ENCODE measurements around the gene WHRN. TPM values are rescaled to one million over a fixed set of nuclear protein-coding genes. Genes with fewer than 3 reads are reported as not detected.

The WHRN gene
- polyA plus RNA-seq, 1 donor from 2014 or later: 2.5 TPM

DNA sequence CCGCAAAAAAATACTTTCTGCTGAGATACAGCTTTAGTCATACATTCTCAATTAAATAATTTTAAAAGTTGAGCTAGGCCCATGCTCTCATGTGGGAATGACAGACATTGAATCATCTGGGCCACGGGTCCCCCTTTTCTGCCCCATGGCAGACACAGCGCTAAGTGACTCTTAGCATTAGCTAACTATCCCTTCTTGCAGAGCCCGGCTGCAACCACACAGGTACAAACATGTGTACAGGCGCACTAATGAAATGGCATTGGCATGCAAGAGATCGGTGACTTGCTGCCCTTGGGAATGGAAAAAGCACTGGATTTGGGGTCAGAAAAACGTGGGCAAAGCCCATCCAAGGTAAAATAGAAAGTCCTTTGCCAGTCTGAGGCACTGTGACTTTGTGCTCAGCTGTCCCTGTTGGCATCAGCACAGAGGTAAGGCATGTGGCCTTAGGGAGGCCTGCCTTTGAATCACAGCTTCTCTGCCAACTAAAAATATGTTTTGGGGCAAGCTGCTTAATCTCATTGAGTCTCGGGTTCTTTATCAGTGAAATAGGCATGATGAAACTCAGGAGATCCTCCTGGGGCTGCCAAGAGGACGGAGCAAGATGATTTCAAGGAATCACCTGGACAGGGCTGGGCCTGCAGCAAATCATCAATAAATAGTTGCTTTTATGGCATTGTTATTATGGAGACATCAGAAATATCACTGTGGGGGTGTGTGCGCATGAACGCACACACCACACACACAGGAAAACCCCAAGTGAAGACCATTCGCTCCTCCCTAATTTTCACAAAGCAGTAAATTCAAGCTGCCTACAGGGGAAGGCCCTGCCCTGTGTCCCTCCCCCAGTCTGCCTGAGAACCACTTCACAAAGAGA, 54.2 kb downstream of the WHRN start:
- no peak for TF ChIP-seq TAF1 (IDR thresholded peaks at IDR 0.05; ENCODE audit: low read depth)
- TF ChIP-seq RAD21 (conservative IDR thresholded peaks at IDR 0.05): no peak
- no peak for TF ChIP-seq SMC3 (conservative IDR thresholded peaks at IDR 0.05; ENCODE audit: poor library complexity)
- no peak for TF ChIP-seq MXI1 (conservative IDR thresholded peaks at IDR 0.05; ENCODE audit: poor library complexity, severe bottlenecking)
- no peak for TF ChIP-seq POLR2AphosphoS5 (IDR thresholded peaks at IDR 0.05)
- no peak for TF ChIP-seq REST (IDR thresholded peaks at IDR 0.05; ENCODE audit: borderline replicate concordance)
- TF ChIP-seq, protein P1, sequence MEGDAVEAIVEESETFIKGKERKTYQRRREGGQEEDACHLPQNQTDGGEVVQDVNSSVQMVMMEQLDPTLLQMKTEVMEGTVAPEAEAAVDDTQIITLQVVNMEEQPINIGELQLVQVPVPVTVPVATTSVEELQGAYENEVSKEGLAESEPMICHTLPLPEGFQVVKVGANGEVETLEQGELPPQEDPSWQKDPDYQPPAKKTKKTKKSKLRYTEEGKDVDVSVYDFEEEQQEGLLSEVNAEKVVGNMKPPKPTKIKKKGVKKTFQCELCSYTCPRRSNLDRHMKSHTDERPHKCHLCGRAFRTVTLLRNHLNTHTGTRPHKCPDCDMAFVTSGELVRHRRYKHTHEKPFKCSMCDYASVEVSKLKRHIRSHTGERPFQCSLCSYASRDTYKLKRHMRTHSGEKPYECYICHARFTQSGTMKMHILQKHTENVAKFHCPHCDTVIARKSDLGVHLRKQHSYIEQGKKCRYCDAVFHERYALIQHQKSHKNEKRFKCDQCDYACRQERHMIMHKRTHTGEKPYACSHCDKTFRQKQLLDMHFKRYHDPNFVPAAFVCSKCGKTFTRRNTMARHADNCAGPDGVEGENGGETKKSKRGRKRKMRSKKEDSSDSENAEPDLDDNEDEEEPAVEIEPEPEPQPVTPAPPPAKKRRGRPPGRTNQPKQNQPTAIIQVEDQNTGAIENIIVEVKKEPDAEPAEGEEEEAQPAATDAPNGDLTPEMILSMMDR (IDR thresholded peaks at IDR 0.05; ENCODE audit: poor library complexity, severe bottlenecking): no peak
- TF ChIP-seq EZH2 (IDR thresholded peaks at IDR 0.05; ENCODE audit: borderline replicate concordance, insufficient read depth, low read length, poor library complexity, severe bottlenecking): no peak
- no peak for TF ChIP-seq EP300 (conservative IDR thresholded peaks at IDR 0.05; ENCODE audit: poor library complexity, severe bottlenecking)
- H4K20me1 ChIP-seq (ENCODE audit: insufficient read depth): no peaks in the 10 kb centered on the region
- no peaks in the 10 kb centered on the region for H3F3A ChIP-seq (ENCODE audit: insufficient read depth, low read length, poor library complexity, severe bottlenecking)
- H3K27ac ChIP-seq (ENCODE audit: low read length): no peak overlapping the region
- H3K9me2 ChIP-seq (ENCODE audit: insufficient read depth, low read length): no peaks in the 10 kb centered on the region
- H2AFZ ChIP-seq (ENCODE audit: low read depth, low read length): no peak overlapping the region
- H3K4me3 ChIP-seq (ENCODE audit: low read length): no peak overlapping the region
- no peak overlapping the region for H3K4me2 ChIP-seq (ENCODE audit: low read length)
- no peaks in the 10 kb centered on the region for H3K79me2 ChIP-seq (replicated peaks; ENCODE audit: insufficient read depth, low read length)
- no peaks in the 10 kb centered on the region for H3K36me3 ChIP-seq (ENCODE audit: insufficient read depth, low read length)
- H3K9ac ChIP-seq (ENCODE audit: low read length): no peak overlapping the region
- no peaks in the 10 kb centered on the region for H3K27me3 ChIP-seq (ENCODE audit: insufficient read depth, low read depth, low read length)
- H3K9me3 ChIP-seq (ENCODE audit: low read length): no peaks in the 10 kb centered on the region

DNA sequence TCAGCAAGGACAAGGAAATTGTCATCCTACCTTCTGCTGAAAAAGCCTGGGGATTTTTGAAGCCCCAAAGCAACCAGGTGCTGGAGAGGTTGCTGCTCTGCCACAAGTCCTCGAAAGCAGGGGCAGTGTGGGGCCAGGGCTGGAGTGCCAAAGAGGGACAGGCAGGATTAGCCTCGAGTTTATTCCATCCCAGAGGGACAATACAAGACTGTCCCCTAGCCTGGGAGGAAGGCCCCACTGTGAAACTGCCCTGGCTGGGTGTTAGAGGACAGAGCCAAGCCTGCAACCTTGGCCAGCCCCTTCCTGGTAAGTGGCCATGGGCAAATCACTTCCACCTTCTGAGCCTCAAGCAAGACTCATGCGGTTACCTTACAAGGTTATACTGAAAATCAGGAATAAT, 55.1 kb downstream of the WHRN start:
- no peaks in the 10 kb centered on the region for H3K36me3 ChIP-seq (ENCODE audit: insufficient read depth, low read length)
- H2AFZ ChIP-seq (ENCODE audit: low read depth, low read length): no peak overlapping the region
- H3K9ac ChIP-seq (ENCODE audit: low read length): no peak overlapping the region
- H3F3A ChIP-seq (ENCODE audit: insufficient read depth, low read length, poor library complexity, severe bottlenecking): no peaks in the 10 kb centered on the region
- H3K27ac ChIP-seq (ENCODE audit: low read length): no peak overlapping the region
- H3K4me2 ChIP-seq (ENCODE audit: low read length): no peak overlapping the region
- H4K20me1 ChIP-seq (ENCODE audit: insufficient read depth): no peaks in the 10 kb centered on the region
- no peaks in the 10 kb centered on the region for H3K79me2 ChIP-seq (replicated peaks; ENCODE audit: insufficient read depth, low read length)
- H3K9me3 ChIP-seq (ENCODE audit: low read length): no peaks in the 10 kb centered on the region
- no peak for TF ChIP-seq TAF1 (IDR thresholded peaks at IDR 0.05; ENCODE audit: low read depth)
- TF ChIP-seq EZH2 (IDR thresholded peaks at IDR 0.05; ENCODE audit: borderline replicate concordance, insufficient read depth, low read length, poor library complexity, severe bottlenecking): no peak
- TF ChIP-seq EP300 (conservative IDR thresholded peaks at IDR 0.05; ENCODE audit: poor library complexity, severe bottlenecking): no peak
- no peak for TF ChIP-seq POLR2AphosphoS5 (IDR thresholded peaks at IDR 0.05)
- no peak for TF ChIP-seq SMC3 (conservative IDR thresholded peaks at IDR 0.05; ENCODE audit: poor library complexity)
- TF ChIP-seq, protein P1 (IDR thresholded peaks at IDR 0.05; ENCODE audit: poor library complexity, severe bottlenecking): no peak
- no peak for TF ChIP-seq REST (IDR thresholded peaks at IDR 0.05; ENCODE audit: borderline replicate concordance)
- no peak for TF ChIP-seq MXI1 (conservative IDR thresholded peaks at IDR 0.05; ENCODE audit: poor library complexity, severe bottlenecking)
- no peak for TF ChIP-seq RAD21 (conservative IDR thresholded peaks at IDR 0.05)
- H3K4me3 ChIP-seq (ENCODE audit: low read length): no peak overlapping the region
- no peaks in the 10 kb centered on the region for H3K27me3 ChIP-seq (ENCODE audit: insufficient read depth, low read depth, low read length)
- H3K9me2 ChIP-seq (ENCODE audit: insufficient read depth, low read length): no peaks in the 10 kb centered on the region

All from neural cell (in vitro differentiated cells).